K562 (cell line): ENCODE results near the gene RUSC1. TPM values are rescaled to one million over a fixed set of nuclear protein-coding genes. Genes with fewer than 3 reads are reported as not detected.

Source experiments
- ATAC-seq: fragments of 200-7000 bp; cut with Tn5 transposase; 3 replicates; pipeline ENCODE4 v1.9.1; 2020; ENCODE audit warnings: moderate library complexity
- BruUV-seq: library from RNA; stranded (reverse); fragments of 400-500 nt; replicated peaks from 2 replicates; lab custom pipeline; 2021; lab: Mats Ljungman, UMichigan
- CTCF ChIA-PET: fragments of 300-600 bp; formaldehyde crosslinking; extraction: SDS; loops from one replicate; lab custom pipeline; 2021; ENCODE audit warnings: low intra/inter-chr PET ratio; lab: Yijun Ruan, JAX
- POLR2A ChIA-PET: fragments of 300-600, 350-650 bp; sonication (Branson Sonifier 250); formaldehyde crosslinking; extraction: SDS; loops from one replicate; lab custom pipeline; 2021; ENCODE audit warnings: antibody characterized with exemption, inconsistent platforms; lab: Yijun Ruan, JAX
- DNase-seq, 4 experiments: peaks; one replicate each; pipeline versions ENCODE4 v3.0.0 to v3.0.0-alpha.2; 2011 to 2018; ENCODE audit warnings: low spot score in 3 of 4, mixed read lengths in 3 of 4; ENCODE audit errors: extremely low read depth in 1 of 4
- FAIRE-seq: peaks from 2 replicates; lab custom pipeline; 2011; peaks lifted over from hg19 to GRCh38; lab: Jason Lieb, UNC
- H2AFZ ChIP-seq: 2 replicates; pipeline ENCODE4 v1.6.0; 2011; ENCODE audit warnings: low read depth, low read length, control low read depth, inconsistent platforms
- H3K27ac ChIP-seq: fragments of 200-600 bp; 3 replicates; pipeline ENCODE4 v1.8.0; 2011; ENCODE audit warnings: low read depth, mild to moderate bottlenecking, control low read depth, inconsistent platforms, low read length, moderate library complexity, mixed read lengths; ENCODE audit errors: extremely low read depth
- H3K27me3 ChIP-seq, 2 experiments: fragments of 300-600 bp in 1 of 2; 2 replicates in 1 of 2; 3 replicates in 1 of 2; pipeline versions ENCODE4 v1.6.0 to v1.8.0; 2011; ENCODE audit warnings: inconsistent platforms in 2 of 2, low read length in 2 of 2, mild to moderate bottlenecking in 1 of 2, mixed read lengths in 1 of 2, moderate library complexity in 1 of 2; ENCODE audit not compliant: control insufficient read depth in 2 of 2, insufficient read depth in 2 of 2
- H3K36me3 ChIP-seq: fragments of 300-600 bp; 3 replicates; pipeline ENCODE4 v1.8.0; 2011; ENCODE audit warnings: mild to moderate bottlenecking, low read length, inconsistent platforms; ENCODE audit not compliant: control insufficient read depth, insufficient read depth
- H3K4me1 ChIP-seq, 2 experiments: fragments of 200-600 bp in 1 of 2; replicated peaks in 1 of 2; 2 replicates in 1 of 2; 3 replicates in 1 of 2; pipeline versions ENCODE4 v1.5.1 to v1.8.0; 2011; ENCODE audit warnings: inconsistent platforms in 2 of 2, low read length in 2 of 2, mild to moderate bottlenecking in 1 of 2, mixed read lengths in 1 of 2, moderate library complexity in 1 of 2; ENCODE audit not compliant: control insufficient read depth in 2 of 2, insufficient read depth in 2 of 2
- H3K4me2 ChIP-seq: 2 replicates; pipeline ENCODE4 v1.6.1; 2011; ENCODE audit warnings: low read length, control low read depth, inconsistent platforms, mixed read lengths; ENCODE audit not compliant: insufficient read depth
- H3K4me3 ChIP-seq: fragments of 200-600 bp; sonication (generic), shearing (Covaris generic); 2 replicates; pipeline ENCODE4 v1.5.1; 2016; ENCODE audit warnings: control low read depth, inconsistent platforms
- H3K79me2 ChIP-seq: fragments of 200-600 bp; 3 replicates; pipeline ENCODE4 v1.8.0; 2011; ENCODE audit warnings: low read length, inconsistent platforms; ENCODE audit not compliant: control insufficient read depth, insufficient read depth
- H3K9ac ChIP-seq, 2 experiments: 2 replicates each; pipeline versions ENCODE4 v1.6.0 to v1.6.1; 2011; ENCODE audit warnings: low read depth in 2 of 2, low read length in 2 of 2, control low read depth in 1 of 2, inconsistent platforms in 1 of 2, mild to moderate bottlenecking in 1 of 2, mixed read lengths in 1 of 2; ENCODE audit not compliant: insufficient read depth in 1 of 2
- H3K9me1 ChIP-seq: one replicate; pipeline ENCODE4 v1.6.0; 2011; ENCODE audit warnings: inconsistent platforms, mild to moderate bottlenecking, low read length, moderate library complexity; ENCODE audit not compliant: control insufficient read depth, insufficient read depth
- H3K9me3 ChIP-seq: replicated peaks from 2 replicates; pipeline ENCODE4 v1.5.1; 2011; ENCODE audit warnings: low read depth, low read length, inconsistent platforms; ENCODE audit not compliant: control insufficient read depth, insufficient read depth
- H4K20me1 ChIP-seq: replicated peaks from 2 replicates; pipeline ENCODE4 v1.6.1; 2011; ENCODE audit warnings: low read length, inconsistent platforms, mixed read lengths; ENCODE audit not compliant: control insufficient read depth, insufficient read depth
- BACH1 ChIP-seq: fragments of 200-800 bp; sonication (Bioruptor generic); IDR thresholded peaks from 2 replicates; pipeline ENCODE4 v1.6.1; 2016; ENCODE audit warnings: missing genetic modification characterization, missing compliant biosample characterization
- NFYB ChIP-seq: IDR thresholded peaks from 2 replicates; pipeline ENCODE4 v1.6.1; 2011; ENCODE audit warnings: mild to moderate bottlenecking, moderate library complexity; ENCODE audit not compliant: insufficient read length; ENCODE audit errors: extremely low read depth
- POLR2B ChIP-seq: fragments of 450-650 bp; IDR thresholded peaks from 2 replicates; pipeline ENCODE4 v1.6.1; 2018; ENCODE audit warnings: low read depth; ENCODE audit not compliant: partially characterized antibody
- PRMT5 ChIP-seq: sonication (generic); formaldehyde crosslinking; IDR thresholded peaks from 2 replicates; pipeline ENCODE4 v1.5.0; 2020; ENCODE audit warnings: missing genetic modification reagents
- RBBP5 ChIP-seq: fragments of 200-600 bp; sonication (generic); IDR thresholded peaks from 2 replicates; pipeline ENCODE4 v1.6.1; 2012; ENCODE audit warnings: borderline replicate concordance, mild to moderate bottlenecking, low read length, control low read depth, inconsistent platforms; ENCODE audit not compliant: insufficient read depth, poor library complexity, severe bottlenecking
- RERE ChIP-seq: sonication (generic); formaldehyde crosslinking; IDR thresholded peaks from 2 replicates; pipeline ENCODE4 v1.8.0; 2023; ENCODE audit warnings: missing genetic modification reagents, mild to moderate bottlenecking, borderline replicate concordance
- RREB1 ChIP-seq: fragments of 250-450 bp; sonication (Bioruptor Pico); IDR thresholded peaks from 2 replicates; pipeline ENCODE4 v1.4.0; 2020
- ZBTB2 ChIP-seq: fragments of 450-650 bp; IDR thresholded peaks from 2 replicates; pipeline ENCODE4 v1.6.1; 2016; ENCODE audit warnings: antibody characterized with exemption
- WGBS: fragments of 100-300 bp; shearing (Covaris generic); methylation state at CpG from one replicate; pipeline ENCODE4 v1.1.6; 2016; ENCODE audit warnings: low coverage, mixed read lengths; ENCODE audit not compliant: insufficient coverage; ENCODE audit errors: missing lambda C conversion rate; 5-methylcytosine and 5-hydroxymethylcytosine counted together
- in situ Hi-C: fragments of 300-500 bp; cut with MboI; formaldehyde crosslinking; loops from 4 replicates; pipeline ENCODE4 v1.15.0; 2018; ENCODE audit warnings: inconsistent platforms, mixed read lengths
- intact Hi-C: fragments of 100-400 bp; cut with micrococcal nuclease; formaldehyde crosslinking; loops from 2 replicates; pipeline ENCODE4 v1.14.2; 2022
- polyA plus RNA-seq, 8 experiments: library from polyadenylated mRNA; depleted of rRNA in 4 of 8; stranded (reverse) in 5 of 8; unstranded in 3 of 8; fragments of >200 nt; fragmentation: Nextera tagmentation in 2 of 8; fragmentation: Illumina TruSeq in 1 of 8; extraction: Ambion mirVana in 2 of 8; extraction: Trizol in 1 of 8; gene quantifications; 2 replicates each; pipeline versions ENCODE4 v1.2.1 to v1.2.3, GENCODE V29; 2011 to 2014; ENCODE audit warnings: inconsistent platforms in 1 of 8, missing spikeins in 1 of 8
- total RNA-seq, 7 experiments: library from RNA; depleted of rRNA in 6 of 7; stranded (reverse); fragments of >200 nt in 6 of 7; fragmentation: Illumina TruSeq in 2 of 7; extraction: Trizol in 2 of 7; gene quantifications; 2 replicates each; pipeline versions ENCODE4 v1.2.1 to v1.2.3, GENCODE V29; 2011 to 2021; ENCODE audit warnings: low replicate concordance in 1 of 7

The RUSC1 gene
- total and polyA plus RNA-seq, 9 of the 15 experiments (the other 6 are each of a cell fraction or from before 2014, with no cell fraction given): 5.7 to 68.3 (median 33.6) TPM

- ATAC-seq (no peak), DNase-seq (no peak), FAIRE-seq (no peak)
- no peaks in the 10 kb centered on the region for H3K79me2 ChIP-seq
- no peaks in the 10 kb centered on the region for H3K9me1 ChIP-seq
- no peak overlapping the region for H3K4me3 ChIP-seq
- H3K9ac ChIP-seq: no peak overlapping the region
- no peaks in the 10 kb centered on the region for H3K9me3 ChIP-seq
- BruUV-seq: no TSS peak
- no peaks in the 10 kb centered on the region for H4K20me1 ChIP-seq
- ChIA-PET POLR2A (interaction anchor here (1.1 kb wide), 1 partner anchor 13 kb away, joined by 3 read pairs; no protein-coding TSS in a partner anchor), CTCF (no interaction called here)
- H3K4me1 ChIP-seq: no peaks in the 10 kb centered on the region
- WGBS: 94% methylated on average over 1 of the region's 1 CpG
- peaks cover 64% of the 10 kb centered on the region; the same call in 2 of the 3 replicates for H3K36me3 ChIP-seq
- no peak overlapping the region for H3K27ac ChIP-seq
- intact Hi-C loops (no loop called here), in situ Hi-C loops (no loop called here)
- no peak overlapping the region for H3K4me2 ChIP-seq
- no peaks in the 10 kb centered on the region for H3K27me3 ChIP-seq
- H2AFZ ChIP-seq: no peak overlapping the region
- TF ChIP-seq RREB1 (CRISPR knock-in tag) (no peak), POLR2B (no peak), ZBTB2 (no peak), PRMT5 (CRISPR knock-in tag) (no peak), BACH1 (tag) (no peak), NFYB (no peak), RBBP5 (no peak), RERE (CRISPR knock-in tag) (no peak)
Observed at GRCh38 chr1:155360051-155360450, 39.4 kb downstream of the RUSC1 start.
